GM12892 (cell line): ENCODE measurements around the gene CWH43.

Source experiments
- POLR2A ChIP-seq: IDR thresholded peaks from 2 replicates; pipeline ENCODE4 v1.6.1; 2011; ENCODE audit warnings: low read depth, low read length, control low read depth
- POLR2AphosphoS5 ChIP-seq: IDR thresholded peaks from 2 replicates; pipeline ENCODE4 v1.6.1; 2011; ENCODE audit warnings: low read depth, low read length, control low read depth
- TAF1 ChIP-seq: IDR thresholded peaks from 2 replicates; pipeline ENCODE4 v1.6.1; 2011; ENCODE audit warnings: low read depth, mild to moderate bottlenecking, control low read depth, low read length, borderline replicate concordance

- TF ChIP-seq POLR2A (no peak), POLR2AphosphoS5 (no peak), TAF1 (no peak)
Measured at GRCh38 chr4:48979914-48980579, 6.0 kb upstream of the CWH43 start.
